GM19238 (cell line): ENCODE data around the gene P3R3URF.

Experiments
- DNase-seq: peaks from one replicate; pipeline ENCODE4 v3.0.0; 2011; ENCODE audit warnings: low spot score; ENCODE audit not compliant: insufficient read length

Gene P3R3URF

GRCh38 chr1:46133181-46133658 lies 43.1 kb downstream of the P3R3URF start:
- peak; percentile 68 for DNase-seq

GRCh38 chr1:46132529-46133180 lies 43.6 kb downstream of the P3R3URF start, which contains the start of gene PIK3R3:
PIK3R3 (minus strand) TSS chr1:46132629; CDS start chr1:46131952, 677 bp downstream.
- peak; percentile 91 for DNase-seq

- no peak for DNase-seq
Measured at GRCh38 chr1:46131712-46132528, 44.4 kb downstream of the P3R3URF start.

GRCh38 chr1:46131093-46131492 lies 45.2 kb downstream of the P3R3URF start:
- DNase-seq = no peak

- DNase-seq = no peak
Measured at GRCh38 chr1:46130606-46131005, 45.7 kb downstream of the P3R3URF start.

- no peak for DNase-seq
Measured at GRCh38 chr1:46130121-46130520, 46.2 kb downstream of the P3R3URF start.

- no peak for DNase-seq
Measured at GRCh38 chr1:46128344-46128743, 47.9 kb downstream of the P3R3URF start.
